Retinal pigment epithelial cell (primary cell): Measurements from ENCODE around the gene ATP5MC2.
"Not testable (repeated sequence)": the region's sequence is repeated elsewhere in the genome, so short reads cannot be mapped to it uniquely, and the experiment has no call there.

ENCODE experiments used
- DNase-seq: peaks from one replicate; pipeline ENCODE4 v3.0.0-alpha.2; 2010; ENCODE audit warnings: low read depth
- H3K4me3 ChIP-seq: 2 replicates; pipeline ENCODE4 v1.5.1; 2011; ENCODE audit warnings: mild to moderate bottlenecking, low read length, control low read depth, moderate library complexity
- TF ChIP-seq, protein P1 (sequence below): conservative IDR thresholded peaks from 2 replicates; pipeline ENCODE4 v1.5.1; 2011; ENCODE audit warnings: low read depth, low read length, control low read depth, inconsistent platforms

Gene ATP5MC2

GRCh38 chr12:53694756-53695151, 18.9 kb upstream of the ATP5MC2 start:
- TF ChIP-seq, protein P1, sequence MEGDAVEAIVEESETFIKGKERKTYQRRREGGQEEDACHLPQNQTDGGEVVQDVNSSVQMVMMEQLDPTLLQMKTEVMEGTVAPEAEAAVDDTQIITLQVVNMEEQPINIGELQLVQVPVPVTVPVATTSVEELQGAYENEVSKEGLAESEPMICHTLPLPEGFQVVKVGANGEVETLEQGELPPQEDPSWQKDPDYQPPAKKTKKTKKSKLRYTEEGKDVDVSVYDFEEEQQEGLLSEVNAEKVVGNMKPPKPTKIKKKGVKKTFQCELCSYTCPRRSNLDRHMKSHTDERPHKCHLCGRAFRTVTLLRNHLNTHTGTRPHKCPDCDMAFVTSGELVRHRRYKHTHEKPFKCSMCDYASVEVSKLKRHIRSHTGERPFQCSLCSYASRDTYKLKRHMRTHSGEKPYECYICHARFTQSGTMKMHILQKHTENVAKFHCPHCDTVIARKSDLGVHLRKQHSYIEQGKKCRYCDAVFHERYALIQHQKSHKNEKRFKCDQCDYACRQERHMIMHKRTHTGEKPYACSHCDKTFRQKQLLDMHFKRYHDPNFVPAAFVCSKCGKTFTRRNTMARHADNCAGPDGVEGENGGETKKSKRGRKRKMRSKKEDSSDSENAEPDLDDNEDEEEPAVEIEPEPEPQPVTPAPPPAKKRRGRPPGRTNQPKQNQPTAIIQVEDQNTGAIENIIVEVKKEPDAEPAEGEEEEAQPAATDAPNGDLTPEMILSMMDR, result no peak
- DNase-seq, result no peak

DNA sequence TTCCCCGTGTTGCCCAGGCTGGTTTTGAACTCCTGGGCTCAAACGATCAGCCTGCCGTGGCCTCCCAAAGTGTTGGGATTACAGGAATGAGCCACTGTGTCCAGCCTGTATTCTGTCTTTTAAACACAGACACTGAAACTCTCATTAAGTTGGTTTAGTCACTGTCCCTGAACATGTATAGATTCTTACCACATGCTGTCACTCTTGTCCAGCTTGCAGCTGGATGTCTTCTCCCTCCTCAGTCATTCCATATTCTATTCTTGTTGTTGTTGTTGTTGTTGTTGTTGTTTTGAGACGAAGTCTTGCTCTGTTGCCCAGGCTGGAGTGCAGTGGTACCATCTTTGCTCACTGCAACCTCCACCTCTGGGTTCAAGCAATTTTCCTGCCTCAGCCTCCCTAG, 12.3 kb upstream of the ATP5MC2 start:
- H3K4me3 ChIP-seq, result no peak overlapping the region
- TF ChIP-seq, protein P1, result no peak
- DNase-seq, result no peak

More at GRCh38 chr12:53694756-53695151, 18.9 kb upstream of the ATP5MC2 start:
- no peak overlapping the region for H3K4me3 ChIP-seq

- TF ChIP-seq, protein P1, result no peak
- no peak for DNase-seq
- H3K4me3 ChIP-seq, result no peak overlapping the region
Observed at GRCh38 chr12:53686436-53686835, 10.6 kb upstream of the ATP5MC2 start.

DNA sequence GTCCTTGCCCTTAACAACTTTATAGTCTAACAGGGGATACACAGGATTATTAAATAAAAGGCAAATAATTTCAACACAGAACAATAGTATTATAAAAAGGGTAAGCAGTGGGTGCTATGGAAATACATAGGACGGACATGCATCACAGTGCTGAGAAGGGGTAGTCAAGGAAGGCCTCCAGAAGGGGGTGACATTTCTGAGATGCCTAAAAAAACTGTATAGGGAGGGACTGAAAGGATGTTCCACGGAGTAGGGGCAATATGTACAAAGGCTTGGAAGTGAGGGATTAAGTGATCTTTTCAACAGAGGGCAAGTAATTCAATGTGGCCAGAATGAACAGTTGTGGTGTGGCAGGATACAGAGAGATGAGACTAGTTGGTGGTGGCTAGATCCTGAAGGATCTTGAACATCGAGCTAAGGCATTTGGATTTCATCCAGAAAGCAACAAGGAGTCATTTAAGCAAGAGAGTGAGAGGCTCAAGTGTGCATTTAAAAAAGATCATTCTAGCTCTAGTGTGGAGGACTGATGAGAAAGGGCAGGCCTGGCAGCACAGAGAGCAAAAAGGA, 8.9 kb upstream of the ATP5MC2 start:
- no peak overlapping the region for H3K4me3 ChIP-seq
- no peak for DNase-seq
- TF ChIP-seq, protein P1, result no peak

DNA sequence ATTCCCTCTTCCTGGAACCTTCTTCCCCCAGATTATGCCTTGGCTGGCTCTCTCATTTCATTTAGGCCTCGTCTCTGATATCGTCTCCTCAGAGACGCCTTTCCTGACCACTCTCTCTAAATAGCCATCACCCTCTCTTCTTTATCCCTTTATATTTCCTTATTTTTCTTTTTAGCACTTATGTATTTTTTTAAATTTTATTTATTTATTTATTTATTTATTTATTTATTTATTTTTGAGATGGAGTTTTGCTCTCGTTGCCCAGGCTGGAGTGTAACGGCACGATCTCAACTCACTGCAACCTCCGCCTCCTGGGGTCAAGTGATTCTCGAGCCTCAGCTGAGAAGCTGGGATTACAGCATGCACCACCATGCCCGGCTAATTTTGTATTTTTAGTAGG, 8.1 kb upstream of the ATP5MC2 start:
- no peak for DNase-seq
- TF ChIP-seq, protein P1, result no peak
- H3K4me3 ChIP-seq, result no peak overlapping the region

- TF ChIP-seq, protein P1, result no peak
- DNase-seq, result no peak
Observed at GRCh38 chr12:53683494-53683893, 7.6 kb upstream of the ATP5MC2 start.

DNA sequence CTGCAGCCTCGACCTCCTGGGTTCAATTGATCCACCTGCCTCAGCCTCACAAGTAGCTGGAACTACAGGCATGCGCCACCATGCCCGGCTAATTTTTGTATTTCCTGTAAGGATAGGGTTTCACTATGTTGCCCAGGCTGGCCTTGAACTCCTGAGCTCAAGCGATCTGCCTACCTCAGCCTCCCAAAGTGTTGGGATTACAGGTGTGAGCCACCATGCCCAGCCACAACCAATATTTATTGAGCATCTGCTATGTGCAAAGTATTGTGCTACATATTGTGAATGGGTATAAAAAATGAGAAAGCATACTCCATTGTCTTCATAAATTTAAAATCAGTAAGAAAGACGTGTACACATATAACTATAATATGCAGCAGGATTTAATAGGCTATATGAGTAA, 4.2 kb upstream of the ATP5MC2 start:
- DNase-seq, H3K4me3 ChIP-seq: not testable (repeated sequence)

More at GRCh38 chr12:53683494-53683893, 7.6 kb upstream of the ATP5MC2 start:
- H3K4me3 ChIP-seq, result no peak overlapping the region

DNA sequence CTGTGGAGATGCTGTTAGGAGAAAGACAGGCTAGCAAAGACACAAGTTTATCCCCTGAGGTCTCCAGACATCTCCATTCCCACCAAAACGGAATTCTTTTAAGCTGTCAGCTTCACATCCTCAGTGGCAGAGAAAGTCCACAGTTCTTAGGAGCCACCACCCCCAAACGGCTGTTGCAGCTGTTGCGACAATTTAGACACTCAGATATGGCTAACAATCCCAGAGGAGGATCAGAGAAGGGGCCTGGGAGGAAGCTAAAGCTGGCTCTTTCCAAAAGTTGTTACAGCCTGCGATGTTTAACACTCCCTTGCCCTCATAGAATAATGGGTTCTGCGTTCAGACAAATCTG, 1.9 kb upstream of the ATP5MC2 start:
- TF ChIP-seq, protein P1, result no peak
- H3K4me3 ChIP-seq, result peak overlapping the region; percentile 34
- no peak for DNase-seq
